ENCODE data around the gene MAT2B. TPM values are rescaled to one million over a fixed set of nuclear protein-coding genes. Genes with fewer than 3 reads are reported as not detected.

Gene MAT2B
- total and polyA plus RNA-seq, 9 of the 15 experiments (the other 6 are each of a cell fraction or from before 2014, with no cell fraction given), result 32.0 to 57.7 (median 43.6) TPM

GRCh38 chr5:163473635-163474243 lies 31.7 kb upstream of the MAT2B start:
- H3K79me2 ChIP-seq (ENCODE audit: control insufficient read depth, insufficient read depth, low read length), result no peaks in the 10 kb centered on the region
- CTCF ChIA-PET (ENCODE audit: low intra/inter-chr PET ratio), result no interaction called here
- H3K9me3 ChIP-seq (replicated peaks; ENCODE audit: control insufficient read depth, insufficient read depth, low read depth, low read length), result no peaks in the 10 kb centered on the region
- WGBS (ENCODE audit: insufficient coverage, low coverage, missing lambda C conversion rate), result 84% methylated on average over 3 of the region's 3 CpGs
- no peak overlapping the region for H2AFZ ChIP-seq (ENCODE audit: low read depth, low read length)
- FAIRE-seq (no peak), DNase-seq (ENCODE audit: extremely low read depth in 1 of 4, low spot score in 3 of 4) (no peak), ATAC-seq (0 out of 3 replicates have a peak, but pooled peaks have one; percentile 49)
- no peak overlapping the region for H3K4me3 ChIP-seq
- no peaks in the 10 kb centered on the region for H4K20me1 ChIP-seq (replicated peaks; ENCODE audit: control insufficient read depth, insufficient read depth, low read length)
- no peaks in the 10 kb centered on the region for H3K27me3 ChIP-seq (ENCODE audit: control insufficient read depth in 2 of 2, insufficient read depth in 2 of 2, low read length in 2 of 2)
- no peak overlapping the region for H3K9ac ChIP-seq (ENCODE audit: insufficient read depth in 1 of 2, low read depth in 2 of 2, low read length in 2 of 2)
- intact Hi-C loops (cut with micrococcal nuclease), result no loop called here
- peaks cover 92% of the 10 kb centered on the region for H3K36me3 ChIP-seq (ENCODE audit: control insufficient read depth, insufficient read depth, low read length)
- in situ Hi-C loops (cut with MboI), result no loop called here
- H3K27ac ChIP-seq (ENCODE audit: extremely low read depth, low read depth, low read length), result no peak overlapping the region
- no peaks in the 10 kb centered on the region for H3K4me1 ChIP-seq (replicated peaks in 1 of 2; ENCODE audit: control insufficient read depth in 2 of 2, insufficient read depth in 2 of 2, low read length in 2 of 2)
- BruUV-seq (replicated peaks), result no TSS peak
- H3K9me1 ChIP-seq (ENCODE audit: control insufficient read depth, insufficient read depth, low read length), result no peaks in the 10 kb centered on the region
- H3K4me2 ChIP-seq (ENCODE audit: insufficient read depth, low read length), result no peak overlapping the region
- POLR2A ChIA-PET, result interaction anchor here (4.2 kb wide), 1 partner anchor 13 kb away, joined by 30 read pairs; the partner anchor contains the start of genes HMMR and NUDCD2
- TF ChIP-seq BCOR (IDR thresholded peaks at IDR 0.05) (no peak), ZBTB9 (CRISPR knock-in tag; IDR thresholded peaks at IDR 0.05) (no peak), JUNB (CRISPR knock-in tag; conservative IDR thresholded peaks at IDR 0.05) (no peak), ATF2 (CRISPR knock-in tag; IDR thresholded peaks at IDR 0.05) (no peak), HES1 (IDR thresholded peaks at IDR 0.05; ENCODE audit: low read depth) (no peak), MECOM (CRISPR knock-in tag; IDR thresholded peaks at IDR 0.05) (no peak), ZHX1 (conservative IDR thresholded peaks at IDR 0.05; ENCODE audit: low read length) (no peak), CHD4 (IDR thresholded peaks at IDR 0.05; ENCODE audit: insufficient read depth, insufficient replicate concordance, low read depth, low read length, poor library complexity, severe bottlenecking) (no peak), PRPF4 (IDR thresholded peaks at IDR 0.05; ENCODE audit: insufficient read depth, low read depth, low read length, poor library complexity, severe bottlenecking) (no peak), ZNF445 (CRISPR knock-in tag; IDR thresholded peaks at IDR 0.05; ENCODE audit: low read depth) (no peak), FOXJ2 (tag; IDR thresholded peaks at IDR 0.05) (no peak), DEAF1 (CRISPR knock-in tag; IDR thresholded peaks at IDR 0.05) (no peak), TRIM24 (IDR thresholded peaks at IDR 0.05) (no peak), HDGF (IDR thresholded peaks at IDR 0.05) (no peak), MTA1 (IDR thresholded peaks at IDR 0.05; ENCODE audit: borderline replicate concordance) (no peak), CXXC5 (CRISPR knock-in tag; IDR thresholded peaks at IDR 0.05) (no peak)

Measured in K562 (cell line).